PC-9 (cell line): Measurements from ENCODE around the gene DMRTA2. TPM values are rescaled to one million over a fixed set of nuclear protein-coding genes. Genes with fewer than 3 reads are reported as not detected.

Experiments used
- BruUV-seq: library from RNA; stranded (reverse); fragments of 400-500 nt; replicated peaks from 2 replicates; lab custom pipeline; 2021; lab: Mats Ljungman, UMichigan
- CTCF ChIA-PET: fragments of 300-600 bp; sonication (Branson Sonifier 250); formaldehyde crosslinking; loops from one replicate; lab custom pipeline; 2022; ENCODE audit warnings: antibody characterized with exemption; lab: Charles Lee
- POLR2A ChIA-PET: fragments of 300-600 bp; sonication (Branson Sonifier 250); formaldehyde crosslinking; loops from one replicate; lab custom pipeline; 2022; ENCODE audit warnings: antibody characterized with exemption; ENCODE audit not compliant: unreplicated experiment; lab: Charles Lee
- DNase-seq, 2 experiments: peaks; one replicate each; pipeline versions ENCODE4 v3.0.0 to v3.0.0-alpha.2; 2015 to 2022; ENCODE audit warnings: mixed read lengths in 1 of 2
- H2AFZ ChIP-seq: fragments of 200-600 bp; sonication (generic); 2 replicates; pipeline ENCODE4 v1.8.1; 2017; ENCODE audit warnings: antibody characterized with exemption
- H3F3A ChIP-seq: fragments of 200-600 bp; sonication (generic); 2 replicates; pipeline ENCODE4 v1.8.1; 2017; ENCODE audit warnings: antibody characterized with exemption, mild to moderate bottlenecking, low read depth; ENCODE audit not compliant: insufficient read depth
- H3K27ac ChIP-seq: fragments of 200-600 bp; sonication (generic); 2 replicates; pipeline ENCODE4 v1.6.1; 2016; ENCODE audit warnings: mixed run types
- H3K27me3 ChIP-seq: fragments of 200-600 bp; sonication (generic); 2 replicates; pipeline ENCODE4 v1.6.1; 2016; ENCODE audit warnings: low read depth, mixed run types; ENCODE audit not compliant: insufficient read depth
- H3K36me3 ChIP-seq: fragments of 200-600 bp; sonication (generic); 2 replicates; pipeline ENCODE4 v1.6.1; 2016; ENCODE audit warnings: low read depth, mixed run types
- H3K4me1 ChIP-seq: fragments of 200-600 bp; sonication (generic); replicated peaks from 2 replicates; pipeline ENCODE4 v1.6.1; 2016; ENCODE audit warnings: mixed run types; ENCODE audit not compliant: insufficient read depth
- H3K4me2 ChIP-seq: fragments of 200-600 bp; sonication (generic); 2 replicates; pipeline ENCODE4 v1.6.1; 2017; ENCODE audit warnings: mixed run types
- H3K4me3 ChIP-seq: fragments of 200-600 bp; sonication (generic); 2 replicates; pipeline ENCODE4 v1.6.1; 2016; ENCODE audit warnings: mixed run types
- H3K79me2 ChIP-seq: fragments of 200-600 bp; sonication (generic); 2 replicates; pipeline ENCODE4 v1.6.1; 2017; ENCODE audit warnings: low read depth, mixed run types
- H3K9me2 ChIP-seq: fragments of 200-600 bp; sonication (generic); 2 replicates; pipeline ENCODE4 v1.8.1; 2017; ENCODE audit warnings: mild to moderate bottlenecking; ENCODE audit not compliant: insufficient read depth
- H3K9me3 ChIP-seq: fragments of 200-600 bp; sonication (generic); 2 replicates; pipeline ENCODE4 v1.8.1; 2016; ENCODE audit warnings: low read depth; ENCODE audit not compliant: insufficient read depth
- H4K20me1 ChIP-seq: fragments of 200-600 bp; sonication (generic); 2 replicates; pipeline ENCODE4 v1.8.1; 2017; ENCODE audit not compliant: insufficient read depth
- CTCF ChIP-seq: fragments of 200-600 bp; sonication (generic); conservative IDR thresholded peaks from 2 replicates; pipeline ENCODE4 v1.6.1; 2017; ENCODE audit warnings: mixed run types, antibody characterized with exemption, mild to moderate bottlenecking, moderate library complexity
- EZH2 ChIP-seq: fragments of 200-600 bp; sonication (generic); IDR thresholded peaks from 2 replicates; pipeline ENCODE4 v1.8.0; 2017; ENCODE audit warnings: antibody characterized with exemption, low read depth
- intact Hi-C: fragments of 100-400 bp; cut with micrococcal nuclease; formaldehyde crosslinking; loops from one replicate; pipeline ENCODE4 v1.10.0; 2022; ENCODE audit not compliant: unreplicated experiment
- total RNA-seq: library from RNA; stranded (reverse); gene quantifications from 2 replicates; pipeline ENCODE4 v1.2.3, GENCODE V29; 2021

Gene DMRTA2
- total RNA-seq, 1 experiment from 2014 or later: not detected

DNA sequence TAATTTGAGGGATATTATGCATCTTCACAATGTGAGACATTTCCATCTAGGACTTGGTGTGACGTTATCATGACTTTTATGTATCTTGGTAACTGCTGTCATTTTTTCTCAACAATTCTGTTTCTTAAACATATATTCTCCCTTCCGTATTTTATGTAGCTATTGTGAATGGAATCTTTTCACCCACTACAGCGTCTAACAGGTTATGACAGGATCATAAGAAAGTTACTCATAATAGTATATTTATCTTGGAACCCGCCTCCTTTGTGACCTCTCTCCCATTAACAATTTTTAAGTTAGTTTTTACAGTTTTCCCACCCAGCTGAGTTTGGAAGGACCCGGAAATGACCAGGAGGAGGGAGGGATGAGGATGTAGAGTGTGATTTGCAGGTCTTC lies 6.8 kb upstream of the DMRTA2 start:
- DNase-seq: no peak
- no peaks in the 10 kb centered on the region for H3K9me2 ChIP-seq
- no peak overlapping the region for H3K27ac ChIP-seq
- H3K4me1 ChIP-seq: no peaks in the 10 kb centered on the region
- no peaks in the 10 kb centered on the region for H3K9me3 ChIP-seq
- no TSS peak for BruUV-seq
- no peak overlapping the region for H3K4me2 ChIP-seq
- no peaks in the 10 kb centered on the region for H3F3A ChIP-seq
- H2AFZ ChIP-seq: no peak overlapping the region
- no peaks in the 10 kb centered on the region for H3K27me3 ChIP-seq
- ChIA-PET POLR2A (no interaction called here), CTCF (no interaction called here)
- TF ChIP-seq CTCF: no peak
- no peak for TF ChIP-seq EZH2
- H3K36me3 ChIP-seq: no peaks in the 10 kb centered on the region
- H3K4me3 ChIP-seq: no peak overlapping the region
- no peaks in the 10 kb centered on the region for H3K79me2 ChIP-seq
- intact Hi-C loops: no loop called here
- H4K20me1 ChIP-seq: no peaks in the 10 kb centered on the region

DNA sequence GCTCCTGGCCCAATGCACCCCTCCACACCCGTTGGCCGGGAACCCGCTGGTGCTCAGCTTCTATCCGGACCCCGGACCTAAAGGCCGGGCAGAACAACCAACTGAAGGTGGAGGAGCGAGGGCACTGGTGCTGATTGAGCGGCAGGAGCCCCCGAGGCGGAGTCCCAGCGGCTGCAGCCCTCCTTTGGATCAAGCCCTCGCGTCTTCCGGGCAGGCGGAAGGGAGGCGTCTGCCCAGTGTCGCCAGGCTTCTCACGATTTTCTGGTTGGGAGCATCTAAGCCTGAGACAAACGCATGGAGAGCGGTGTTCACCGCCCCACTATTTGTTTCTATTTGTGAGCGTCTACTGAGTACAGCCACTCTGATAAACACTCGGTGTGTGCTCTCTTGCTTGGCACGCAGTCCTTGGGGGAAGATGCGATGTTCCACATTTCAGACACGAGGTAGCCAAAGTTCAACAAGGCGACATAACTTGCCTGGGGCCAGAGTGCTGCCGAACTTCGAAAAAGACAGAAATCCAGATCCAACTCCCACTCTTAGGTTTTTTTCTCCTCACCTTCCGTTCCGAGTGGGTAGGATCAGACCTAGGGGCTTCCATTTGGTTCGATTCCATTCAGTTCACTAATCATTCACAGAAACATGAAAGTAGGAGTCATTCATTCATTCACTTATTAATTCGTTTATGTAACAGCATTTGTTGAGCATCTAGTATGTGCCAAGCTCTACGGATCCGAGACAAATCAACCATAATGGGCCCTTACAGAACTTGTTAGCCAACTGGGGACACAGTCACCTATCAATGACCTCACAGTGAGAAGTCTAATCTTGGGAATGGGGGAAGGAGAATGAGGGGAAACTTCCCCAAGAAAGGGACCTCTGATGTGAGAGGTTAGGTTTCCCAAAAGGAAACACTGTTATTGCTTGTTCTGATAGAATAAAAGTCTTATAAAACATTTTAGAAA lies 4.9 kb upstream of the DMRTA2 start:
- no peak overlapping the region for H2AFZ ChIP-seq

More for the DNA sequence above, 4.9 kb upstream of the DMRTA2 start:
- Histone ChIP-seq H3K4me3 (no peak overlapping the region), H3K4me1 (no peaks in the 10 kb centered on the region), H4K20me1 (no peaks in the 10 kb centered on the region), H3K79me2 (no peaks in the 10 kb centered on the region), H3K9me2 (no peaks in the 10 kb centered on the region), H3K36me3 (no peaks in the 10 kb centered on the region), H3K27ac (no peak overlapping the region), H3F3A (no peaks in the 10 kb centered on the region), H3K4me2 (no peak overlapping the region), H3K27me3 (no peaks in the 10 kb centered on the region), H3K9me3 (no peaks in the 10 kb centered on the region)
- intact Hi-C loops: no loop called here
- TF ChIP-seq CTCF: no peak
- TF ChIP-seq EZH2: no peak
- ChIA-PET CTCF (no interaction called here), POLR2A (no interaction called here)
- BruUV-seq: no TSS peak
- no peak for DNase-seq
